Measurements from ENCODE around the gene MGRN1.
A peak's percentile ranks its signal among the peaks of the same experiment; 100 is the strongest.
"Not testable (repeated sequence)": the region's sequence is repeated elsewhere in the genome, so short reads cannot be mapped to it uniquely, and the experiment has no call there.

Gene MGRN1

GRCh38 chr16:4734730-4735535 is 110.3 kb downstream of the MGRN1 start:
- peak; percentile 90 for DNase-seq (ENCODE audit: insufficient read length)
- FAIRE-seq = peak; percentile 89
- TF ChIP-seq POLR2AphosphoS5 (IDR thresholded peaks at IDR 0.05; ENCODE audit: low read depth, low read length) = no peak
- no peak for TF ChIP-seq TAF1 (IDR thresholded peaks at IDR 0.05; ENCODE audit: borderline replicate concordance, low read depth, low read length)
- peak; percentile 67; the same call in 1 of the 2 replicates for TF ChIP-seq POLR2A (IDR thresholded peaks at IDR 0.05; ENCODE audit: low read depth, low read length)

GRCh38 chr16:4736546-4736945 is 111.9 kb downstream of the MGRN1 start:
- TF ChIP-seq POLR2A (IDR thresholded peaks at IDR 0.05; ENCODE audit: low read depth, low read length) (no peak), POLR2AphosphoS5 (IDR thresholded peaks at IDR 0.05; ENCODE audit: low read depth, low read length) (no peak), TAF1 (IDR thresholded peaks at IDR 0.05; ENCODE audit: borderline replicate concordance, low read depth, low read length) (no peak)
- DNase-seq (ENCODE audit: insufficient read length) (no peak), FAIRE-seq (no peak)

- FAIRE-seq = no peak
- DNase-seq (ENCODE audit: insufficient read length) = no peak
- TF ChIP-seq POLR2AphosphoS5 (IDR thresholded peaks at IDR 0.05; ENCODE audit: low read depth, low read length) (no peak), TAF1 (IDR thresholded peaks at IDR 0.05; ENCODE audit: borderline replicate concordance, low read depth, low read length) (no peak), POLR2A (IDR thresholded peaks at IDR 0.05; ENCODE audit: low read depth, low read length) (no peak)
Observed at GRCh38 chr16:4737545-4737944, 112.9 kb downstream of the MGRN1 start.

GRCh38 chr16:4738370-4738769 is 113.7 kb downstream of the MGRN1 start:
- FAIRE-seq; DNase-seq (ENCODE audit: insufficient read length): not testable (repeated sequence)

Measured in GM12892 (cell line).